ENCODE measurements around the gene ADGRF1. TPM values are rescaled to one million over a fixed set of nuclear protein-coding genes. Genes with fewer than 3 reads are reported as not detected.

The ADGRF1 gene
- total RNA-seq, 2 experiments from 2014 or later: not detected

GRCh38 chr6:47031656-47032055, 10.5 kb downstream of the ADGRF1 start:
- ATAC-seq (ENCODE audit: poor library complexity): no peak
- ChIA-PET POLR2A (no interaction called here), CTCF (no interaction called here)
- H3K4me3 ChIP-seq (ENCODE audit: low read length): no peak overlapping the region
- TF ChIP-seq CTCF (IDR thresholded peaks at IDR 0.05): no peak
- H3K27ac ChIP-seq (ENCODE audit: low read depth in 1 of 2, low read length in 2 of 2): no peak overlapping the region
- H3K27ac Mint-ChIP-seq: no peak overlapping the region
- no peak overlapping the region for H3K4me3 Mint-ChIP-seq
- H3K9me3 Mint-ChIP-seq: no peaks in the 10 kb centered on the region
- H3K27me3 ChIP-seq (ENCODE audit: control insufficient read depth in 1 of 2, insufficient read depth in 2 of 2, low read length in 2 of 2): peaks cover 0 to 2% of the 10 kb centered on the region in 2 experiments
- no peak for DNase-seq
- no peaks in the 10 kb centered on the region for H3K4me1 ChIP-seq (ENCODE audit: insufficient read depth, low read length)
- intact Hi-C loops (cut with DNase I, micrococcal nuclease): no loop called here
- no peaks in the 10 kb centered on the region for H3K36me3 Mint-ChIP-seq (ENCODE audit: low read depth)
- peaks cover 0 to 4% of the 10 kb centered on the region in 2 experiments for H3K9me3 ChIP-seq (ENCODE audit: control insufficient read depth in 1 of 2, insufficient read depth in 1 of 2, low read length in 2 of 2)
- H3K27me3 Mint-ChIP-seq: peaks cover 18% of the 10 kb centered on the region
- no peaks in the 10 kb centered on the region for H3K4me1 Mint-ChIP-seq (ENCODE audit: low read depth)
- no peaks in the 10 kb centered on the region for H3K36me3 ChIP-seq (ENCODE audit: insufficient read depth, low read length)

- no peak overlapping the region for H3K27ac ChIP-seq (ENCODE audit: low read depth in 1 of 2, low read length in 2 of 2)
- H3K36me3 ChIP-seq (ENCODE audit: insufficient read depth, low read length): no peaks in the 10 kb centered on the region
- H3K4me1 Mint-ChIP-seq (ENCODE audit: low read depth): no peaks in the 10 kb centered on the region
- no peaks in the 10 kb centered on the region for H3K4me1 ChIP-seq (ENCODE audit: insufficient read depth, low read length)
- no peak overlapping the region for H3K27ac Mint-ChIP-seq
- no peak for DNase-seq
- ChIA-PET CTCF (no interaction called here), POLR2A (no interaction called here)
- no peak for TF ChIP-seq CTCF (IDR thresholded peaks at IDR 0.05)
- intact Hi-C loops (cut with DNase I, micrococcal nuclease): no loop called here
- no peak overlapping the region for H3K4me3 Mint-ChIP-seq
- ATAC-seq (ENCODE audit: poor library complexity): no peak
- peaks cover 7% of the 10 kb centered on the region for H3K27me3 Mint-ChIP-seq
- H3K9me3 ChIP-seq (ENCODE audit: control insufficient read depth in 1 of 2, insufficient read depth in 1 of 2, low read length in 2 of 2): no peaks in the 10 kb centered on the region
- no peak overlapping the region for H3K4me3 ChIP-seq (ENCODE audit: low read length)
- peaks cover 0 to 2% of the 10 kb centered on the region in 2 experiments for H3K27me3 ChIP-seq (ENCODE audit: control insufficient read depth in 1 of 2, insufficient read depth in 2 of 2, low read length in 2 of 2)
- H3K36me3 Mint-ChIP-seq (ENCODE audit: low read depth): no peaks in the 10 kb centered on the region
- H3K9me3 Mint-ChIP-seq: no peaks in the 10 kb centered on the region
These were observed 12.1 kb downstream of the ADGRF1 start for GRCh38 chr6:47029865-47030561.

GRCh38 chr6:47028835-47029360, 13.2 kb downstream of the ADGRF1 start:
- no peak for ATAC-seq (ENCODE audit: poor library complexity)
- Histone ChIP-seq H3K27me3 (ENCODE audit: control insufficient read depth in 1 of 2, insufficient read depth in 2 of 2, low read length in 2 of 2) (peaks cover 0 to 2% of the 10 kb centered on the region in 2 experiments), H3K36me3 (ENCODE audit: insufficient read depth, low read length) (no peaks in the 10 kb centered on the region), H3K27ac (ENCODE audit: low read depth in 1 of 2, low read length in 2 of 2) (no peak overlapping the region), H3K9me3 (ENCODE audit: control insufficient read depth in 1 of 2, insufficient read depth in 1 of 2, low read length in 2 of 2) (no peaks in the 10 kb centered on the region), H3K4me1 (ENCODE audit: insufficient read depth, low read length) (no peaks in the 10 kb centered on the region), H3K4me3 (ENCODE audit: low read length) (no peak overlapping the region)
- Mint-ChIP-seq H3K4me1 (ENCODE audit: low read depth) (no peaks in the 10 kb centered on the region), H3K4me3 (no peak overlapping the region), H3K9me3 (no peaks in the 10 kb centered on the region), H3K27me3 (no peaks in the 10 kb centered on the region), H3K36me3 (ENCODE audit: low read depth) (no peaks in the 10 kb centered on the region), H3K27ac (no peak overlapping the region)
- ChIA-PET CTCF (no interaction called here), POLR2A (no interaction called here)
- TF ChIP-seq CTCF (IDR thresholded peaks at IDR 0.05): no peak
- intact Hi-C loops (cut with DNase I, micrococcal nuclease): no loop called here
- DNase-seq: no peak

Data from CD4-positive, alpha-beta T cell (primary cell).